Measurements from ENCODE around the gene CARNS1.
A peak's percentile ranks its signal among the peaks of the same experiment; 100 is the strongest.

Gene CARNS1

DNA sequence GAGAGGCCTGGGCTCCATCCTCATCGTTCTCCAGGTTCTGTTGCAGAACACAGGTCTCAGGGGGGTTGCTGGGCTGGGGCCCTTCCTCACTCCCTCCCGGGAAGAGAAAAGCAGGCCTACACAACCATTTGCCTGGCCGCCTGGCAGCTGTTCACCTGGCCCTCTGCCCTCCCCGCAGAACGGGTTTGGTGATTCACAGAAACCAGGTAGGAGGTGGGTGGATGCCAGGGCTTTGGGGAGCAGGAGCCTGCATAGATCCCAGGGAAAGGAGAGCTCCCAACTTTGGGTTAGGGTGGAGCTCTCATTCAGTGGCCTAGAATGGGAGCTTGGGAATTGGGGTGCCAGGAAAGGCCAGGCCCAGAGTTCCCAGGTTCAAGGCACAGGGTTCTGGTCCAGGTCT, 52.6 kb downstream of the CARNS1 start:
- H3K9me3 ChIP-seq (ENCODE audit: insufficient read depth, low read length) = no peaks in the 10 kb centered on the region
- peak overlapping the region; percentile 97 for H3K9ac ChIP-seq (ENCODE audit: insufficient read length, low read depth)
- peak overlapping the region; percentile 84 for H3K4me3 ChIP-seq (ENCODE audit: insufficient read length, low read depth)
- H3K4me1 ChIP-seq (ENCODE audit: insufficient read depth, insufficient read length) = peaks cover 31% of the 10 kb centered on the region
- no peaks in the 10 kb centered on the region for H3K27me3 ChIP-seq (ENCODE audit: insufficient read depth, insufficient read length)
- TF ChIP-seq SUZ12 (IDR thresholded peaks at IDR 0.05; ENCODE audit: extremely low read depth, insufficient read depth, insufficient read length) = no peak
- TF ChIP-seq YY1 (IDR thresholded peaks at IDR 0.05; ENCODE audit: insufficient read depth, insufficient read length) = no peak
- TF ChIP-seq ZNF274 (IDR thresholded peaks at IDR 0.05; ENCODE audit: low read depth, low read length) = no peak
- no peak for DNase-seq (ENCODE audit: low read depth, low spot score)
- no peaks in the 10 kb centered on the region for H3K36me3 ChIP-seq (ENCODE audit: insufficient read depth, insufficient read length, low read length)

DNA sequence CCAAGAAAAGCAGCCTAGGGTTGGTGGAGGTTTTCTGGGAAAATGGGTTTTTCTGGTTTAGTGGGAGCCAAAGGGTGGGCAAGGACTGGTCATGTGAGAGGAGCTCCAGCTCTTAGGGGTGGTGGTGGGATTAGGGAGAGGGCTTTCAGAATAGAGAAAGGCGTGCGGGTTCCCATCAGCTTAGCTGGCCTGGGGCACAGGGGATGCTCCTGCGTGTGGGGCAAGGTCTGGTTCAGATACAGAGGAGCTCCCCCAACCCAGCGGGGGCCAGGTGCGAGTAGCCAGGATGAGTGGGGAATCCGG, 52.9 kb downstream of the CARNS1 start:
- Histone ChIP-seq H3K9me3 (ENCODE audit: insufficient read depth, low read length) (no peaks in the 10 kb centered on the region), H3K4me1 (ENCODE audit: insufficient read depth, insufficient read length) (peaks cover 29% of the 10 kb centered on the region), H3K4me3 (ENCODE audit: insufficient read length, low read depth) (peak overlapping the region; percentile 84), H3K27me3 (ENCODE audit: insufficient read depth, insufficient read length) (no peaks in the 10 kb centered on the region), H3K9ac (ENCODE audit: insufficient read length, low read depth) (peak overlapping the region; percentile 97), H3K36me3 (ENCODE audit: insufficient read depth, insufficient read length, low read length) (no peaks in the 10 kb centered on the region)
- TF ChIP-seq ZNF274 (IDR thresholded peaks at IDR 0.05; ENCODE audit: low read depth, low read length) = no peak
- no peak for TF ChIP-seq SUZ12 (IDR thresholded peaks at IDR 0.05; ENCODE audit: extremely low read depth, insufficient read depth, insufficient read length)
- no peak for TF ChIP-seq YY1 (IDR thresholded peaks at IDR 0.05; ENCODE audit: insufficient read depth, insufficient read length)
- DNase-seq (ENCODE audit: low read depth, low spot score) = no peak

DNA sequence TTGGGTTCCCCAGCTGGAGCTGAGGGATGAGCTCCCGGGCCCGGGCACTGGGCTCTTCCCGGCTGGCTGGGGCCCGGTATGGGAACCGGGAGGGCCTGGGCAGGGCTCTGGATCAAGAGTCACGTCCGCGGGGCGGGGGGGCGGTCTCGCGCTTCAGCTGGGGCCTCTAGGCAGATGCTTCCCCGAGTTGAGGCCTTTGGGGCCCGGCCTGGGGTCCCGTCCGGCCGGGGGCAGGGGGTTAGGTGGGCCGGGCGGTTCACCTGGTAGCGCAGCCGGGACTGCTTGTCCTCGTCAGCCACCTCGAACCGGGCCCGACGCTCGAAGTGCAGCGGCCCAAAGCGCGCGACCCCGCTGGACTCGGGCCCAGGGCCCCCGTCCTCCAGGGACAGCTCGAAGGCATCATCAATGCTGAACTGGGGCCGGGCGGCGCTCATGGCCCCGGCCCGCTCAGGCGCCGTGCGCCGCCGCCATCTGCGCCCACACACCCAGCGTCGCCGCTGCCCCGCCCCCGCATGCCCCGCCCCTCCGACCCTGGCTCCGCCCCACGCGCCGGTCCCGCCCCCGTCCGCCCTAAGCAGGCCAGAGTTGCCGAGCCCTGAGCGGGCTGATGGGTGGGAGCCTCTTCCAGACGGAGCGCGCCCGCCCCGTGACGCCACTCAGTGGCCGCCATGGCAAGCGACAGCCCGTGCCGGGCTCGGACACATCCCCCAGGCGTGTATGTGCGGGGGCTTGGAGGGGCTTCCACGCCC, 53.5 kb downstream of the CARNS1 start, which contains the start of gene TMEM134:
Gene TMEM134, minus strand, starts transcription at position 493 of the 749 bp plus-strand sequence. Its CDS starts 59 bp downstream, at position 434.
- peak; percentile 95 for DNase-seq (ENCODE audit: low read depth, low spot score)
- Histone ChIP-seq H3K9ac (ENCODE audit: insufficient read length, low read depth) (peak within 1 kb of the TSS; percentile 97), H3K27me3 (ENCODE audit: insufficient read depth, insufficient read length) (no peaks in the 10 kb centered on the region), H3K4me1 (ENCODE audit: insufficient read depth, insufficient read length) (peaks cover 26% of the 10 kb centered on the region), H3K9me3 (ENCODE audit: insufficient read depth, low read length) (no peaks in the 10 kb centered on the region), H3K4me3 (ENCODE audit: insufficient read length, low read depth) (peak within 1 kb of the TSS; percentile 84), H3K36me3 (ENCODE audit: insufficient read depth, insufficient read length, low read length) (no peaks in the 10 kb centered on the region)
- TF ChIP-seq ZNF274 (IDR thresholded peaks at IDR 0.05; ENCODE audit: low read depth, low read length) (no peak), YY1 (IDR thresholded peaks at IDR 0.05; ENCODE audit: insufficient read depth, insufficient read length) (peak; percentile 48)

DNA sequence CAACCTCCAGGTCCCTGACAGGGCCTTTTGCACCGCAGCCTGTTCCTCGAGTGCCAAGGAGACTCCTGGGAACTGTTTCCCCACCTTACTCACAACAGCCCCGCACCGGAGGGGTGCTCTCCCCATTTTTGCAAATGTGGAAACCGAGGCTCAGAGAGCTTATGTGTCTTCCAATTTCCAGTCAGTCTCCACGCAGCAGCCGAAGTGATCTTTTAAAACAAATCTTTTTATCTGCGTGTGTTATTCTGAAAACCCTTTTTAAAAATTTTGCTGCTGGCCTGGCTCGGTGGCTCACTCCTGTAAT, 54.0 kb downstream of the CARNS1 start:
- no peaks in the 10 kb centered on the region for H3K27me3 ChIP-seq (ENCODE audit: insufficient read depth, insufficient read length)
- H3K4me3 ChIP-seq (ENCODE audit: insufficient read length, low read depth) = peak overlapping the region; percentile 84
- peaks cover 24% of the 10 kb centered on the region for H3K4me1 ChIP-seq (ENCODE audit: insufficient read depth, insufficient read length)
- DNase-seq (ENCODE audit: low read depth, low spot score) = no peak
- peak overlapping the region; percentile 84 for H3K9ac ChIP-seq (ENCODE audit: insufficient read length, low read depth)
- no peaks in the 10 kb centered on the region for H3K36me3 ChIP-seq (ENCODE audit: insufficient read depth, insufficient read length, low read length)
- TF ChIP-seq ZNF274 (IDR thresholded peaks at IDR 0.05; ENCODE audit: low read depth, low read length) = no peak
- TF ChIP-seq SUZ12 (IDR thresholded peaks at IDR 0.05; ENCODE audit: extremely low read depth, insufficient read depth, insufficient read length) = no peak
- no peak for TF ChIP-seq YY1 (IDR thresholded peaks at IDR 0.05; ENCODE audit: insufficient read depth, insufficient read length)
- no peaks in the 10 kb centered on the region for H3K9me3 ChIP-seq (ENCODE audit: insufficient read depth, low read length)

DNA sequence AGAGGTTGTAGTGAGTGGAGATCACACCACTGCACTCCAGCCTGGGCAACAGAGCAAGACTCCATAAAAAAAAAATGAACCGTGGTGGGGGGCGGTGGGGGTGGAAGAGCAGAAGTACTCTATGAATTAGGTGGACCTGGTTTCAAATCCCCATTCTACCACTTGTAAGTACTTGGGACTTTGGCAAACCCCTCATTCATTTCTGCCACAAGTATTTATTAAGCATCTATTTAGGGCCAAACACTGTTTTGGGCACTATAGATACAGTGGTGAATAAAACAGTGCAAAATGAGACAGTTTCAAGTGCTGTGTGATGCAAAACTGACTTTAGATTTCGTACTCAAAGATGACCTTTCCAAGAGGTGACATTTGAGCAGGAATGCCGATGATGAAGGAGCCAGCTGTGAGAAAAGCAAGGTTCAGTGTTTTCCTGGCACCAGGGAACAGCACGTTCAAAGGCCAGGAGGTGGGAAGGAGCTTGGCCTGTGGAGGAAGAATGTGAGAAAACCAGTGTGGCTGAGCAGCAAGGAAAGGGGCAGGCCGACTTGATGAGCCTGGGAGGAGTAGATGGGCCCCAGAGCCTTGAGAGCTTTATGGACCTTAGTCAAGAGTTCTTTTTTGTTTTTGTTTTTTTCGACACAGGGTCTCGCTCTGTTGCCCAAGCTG, 55.0 kb downstream of the CARNS1 start:
- Histone ChIP-seq H3K9ac (ENCODE audit: insufficient read length, low read depth) (no peak overlapping the region), H3K9me3 (ENCODE audit: insufficient read depth, low read length) (no peaks in the 10 kb centered on the region; the same call in 1 of the 2 replicates), H3K4me3 (ENCODE audit: insufficient read length, low read depth) (no peak overlapping the region), H3K27me3 (ENCODE audit: insufficient read depth, insufficient read length) (no peaks in the 10 kb centered on the region), H3K36me3 (ENCODE audit: insufficient read depth, insufficient read length, low read length) (no peaks in the 10 kb centered on the region), H3K4me1 (ENCODE audit: insufficient read depth, insufficient read length) (peaks cover 21% of the 10 kb centered on the region)
- no peak for TF ChIP-seq SUZ12 (IDR thresholded peaks at IDR 0.05; ENCODE audit: extremely low read depth, insufficient read depth, insufficient read length)
- DNase-seq (ENCODE audit: low read depth, low spot score) = no peak

DNA sequence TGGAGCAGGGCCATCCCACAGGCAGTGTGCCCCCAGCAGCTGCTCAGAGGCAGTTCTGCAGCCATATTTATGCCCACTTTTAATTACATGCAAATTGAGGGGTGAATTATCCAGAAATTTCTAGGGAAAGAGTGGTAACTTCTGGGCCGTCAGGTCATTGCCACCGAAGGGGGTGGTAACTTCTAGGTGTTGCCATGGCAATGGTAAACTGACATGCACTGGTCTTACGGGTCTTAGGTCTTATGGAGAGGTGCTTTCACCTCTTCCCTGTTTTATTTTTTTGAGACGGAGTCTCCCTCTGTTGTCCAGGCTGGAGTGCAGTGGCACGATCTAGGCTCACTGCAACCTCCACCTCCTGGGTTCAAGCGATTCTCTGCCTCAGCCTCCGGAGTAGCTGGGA, 57.4 kb downstream of the CARNS1 start:
- DNase-seq (ENCODE audit: low read depth, low spot score) = no peak
- Histone ChIP-seq H3K9me3 (ENCODE audit: insufficient read depth, low read length) (peaks cover 13% of the 10 kb centered on the region; the same call in 1 of the 2 replicates), H3K4me1 (ENCODE audit: insufficient read depth, insufficient read length) (peaks cover 8% of the 10 kb centered on the region), H3K27me3 (ENCODE audit: insufficient read depth, insufficient read length) (no peaks in the 10 kb centered on the region), H3K9ac (ENCODE audit: insufficient read length, low read depth) (no peak overlapping the region), H3K36me3 (ENCODE audit: insufficient read depth, insufficient read length, low read length) (no peaks in the 10 kb centered on the region), H3K4me3 (ENCODE audit: insufficient read length, low read depth) (no peak overlapping the region)
- TF ChIP-seq ZNF274 (IDR thresholded peaks at IDR 0.05; ENCODE audit: low read depth, low read length) = no peak
